ENCODE data around the gene SAMD1. TPM values are rescaled to one million over a fixed set of nuclear protein-coding genes. Genes with fewer than 3 reads are reported as not detected.
A peak's percentile ranks its signal among the peaks of the same experiment; 100 is the strongest.

Gene SAMD1
- total RNA-seq, 1 experiment from 2014 or later, result 108 TPM

GRCh38 chr19:14119644-14120496 is 29.3 kb upstream of the SAMD1 start:
- no peak overlapping the region for H2AK5ac ChIP-seq (ENCODE audit: insufficient read length, low read length)
- no peak overlapping the region for H3K56ac ChIP-seq (ENCODE audit: insufficient read length, low read depth, low read length)
- Mint-ChIP-seq H3K4me1 (peaks cover 18 to 21% of the 10 kb centered on the region in 2 experiments), H3K9me3 (no peaks in the 10 kb centered on the region), H3K36me3 (ENCODE audit: insufficient read depth in 1 of 3, low read depth in 3 of 3) (peaks cover 19 to 39% (median 31%) of the 10 kb centered on the region in 3 experiments), H3K27ac (peak overlapping the region in 1 of 3 experiments; percentile 47; a peak in 2 of 7 replicates), H3K4me3 (no peak overlapping the region; a peak in 1 of 5 replicates), H3K27me3 (ENCODE audit: low read depth) (peaks cover 2% of the 10 kb centered on the region; the same call in 1 of the 2 replicates)
- H3K23me2 ChIP-seq (ENCODE audit: insufficient read length, low read depth, low read length, poor library complexity, severe bottlenecking), result peaks cover 16% of the 10 kb centered on the region
- no peak overlapping the region for H4K8ac ChIP-seq (replicated peaks; ENCODE audit: insufficient read length, low read depth, low read length)
- no peaks in the 10 kb centered on the region for H3K79me1 ChIP-seq (ENCODE audit: insufficient read depth, low read depth, low read length, poor library complexity, severe bottlenecking)
- peaks cover 2% of the 10 kb centered on the region; the same call in 1 of the 2 replicates for H3K4me1 ChIP-seq (ENCODE audit: insufficient read depth, low read length)
- H2BK12ac ChIP-seq (ENCODE audit: insufficient read length, low read depth, low read length), result no peak overlapping the region
- H4K5ac ChIP-seq (ENCODE audit: insufficient read length, low read depth, low read length), result no peak overlapping the region
- no peak overlapping the region for H2BK5ac ChIP-seq (ENCODE audit: insufficient read length, low read length)
- H3T11ph ChIP-seq (ENCODE audit: low read length), result no peak overlapping the region
- H3K27ac ChIP-seq (ENCODE audit: insufficient read length, low read depth, low read length), result no peak overlapping the region
- no peak overlapping the region for H3K4me2 ChIP-seq (ENCODE audit: insufficient read depth, insufficient read length, low read length)
- H3K9ac ChIP-seq (ENCODE audit: extremely low read depth, insufficient read length, low read length), result no peak overlapping the region
- H4K20me1 ChIP-seq (ENCODE audit: control insufficient read depth, insufficient read depth, insufficient read length), result no peaks in the 10 kb centered on the region
- no peaks in the 10 kb centered on the region; the same call in 1 of the 2 replicates for H3K27me3 ChIP-seq (ENCODE audit: insufficient read depth, low read length)
- H3K9me3 ChIP-seq (ENCODE audit: control insufficient read depth, low read depth, low read length), result no peaks in the 10 kb centered on the region
- H3K79me2 ChIP-seq (ENCODE audit: insufficient read depth, low read length), result peaks cover 2% of the 10 kb centered on the region; the same call in 1 of the 2 replicates
- no peak overlapping the region for H2BK20ac ChIP-seq (ENCODE audit: low read depth, low read length, poor library complexity, severe bottlenecking)
- H3K14ac ChIP-seq (ENCODE audit: insufficient read depth, low read length), result no peak overlapping the region
- H4K91ac ChIP-seq (ENCODE audit: insufficient read length, low read depth, low read length), result no peak overlapping the region
- no peak for DNase-seq
- no peak overlapping the region for H2BK120ac ChIP-seq (ENCODE audit: low read depth, low read length, poor library complexity, severe bottlenecking)
- no peak overlapping the region for H3K4ac ChIP-seq (ENCODE audit: low read depth, low read length)
- WGBS (ENCODE audit: extremely low coverage, insufficient read length, low lambda C conversion rate), result no CpG with 5 or more reads among the region's 7 CpGs
- no peak overlapping the region for H2AFZ ChIP-seq (ENCODE audit: low read length)
- no peak for TF ChIP-seq CTCF (conservative IDR thresholded peaks at IDR 0.05)
- no peak overlapping the region for H3K23ac ChIP-seq (ENCODE audit: insufficient read length, low read depth, low read length)
- no peak overlapping the region for H3K18ac ChIP-seq (ENCODE audit: insufficient read length, low read depth, low read length)
- H2BK15ac ChIP-seq (ENCODE audit: low read depth, low read length), result no peak overlapping the region
